Hippocampal formation (tissue), 2 donors: ENCODE data around the gene CFAP45.
"Not testable (repeated sequence)": the region's sequence is repeated elsewhere in the genome, so short reads cannot be mapped to it uniquely, and the experiment has no call there.

Experiments
- DNase-seq, 2 donors: peaks; one replicate each; lab custom pipeline; 2025; lab: John Stamatoyannopoulos, UW

Gene CFAP45

DNA sequence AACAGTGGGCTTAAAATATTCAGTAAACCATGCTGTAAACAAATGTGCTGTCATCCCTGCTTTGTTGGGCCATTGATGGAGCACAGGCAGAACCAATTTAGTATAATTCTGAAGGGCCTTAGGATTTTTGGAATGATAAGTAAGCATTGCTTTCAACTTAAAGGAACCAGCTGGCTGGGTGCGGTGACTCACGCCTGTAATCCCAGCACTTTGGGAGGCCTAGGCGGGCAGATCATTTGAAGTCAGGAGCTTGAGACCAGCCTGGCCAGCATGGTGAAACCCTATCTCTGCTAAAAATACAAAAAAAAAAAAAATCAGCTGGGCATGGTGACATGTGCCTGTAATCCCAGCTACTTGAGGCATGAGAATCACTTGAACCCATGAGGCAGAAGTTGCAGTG lies 4.1 kb upstream of the CFAP45 start:
- DNase-seq, result not testable (repeated sequence)

DNA sequence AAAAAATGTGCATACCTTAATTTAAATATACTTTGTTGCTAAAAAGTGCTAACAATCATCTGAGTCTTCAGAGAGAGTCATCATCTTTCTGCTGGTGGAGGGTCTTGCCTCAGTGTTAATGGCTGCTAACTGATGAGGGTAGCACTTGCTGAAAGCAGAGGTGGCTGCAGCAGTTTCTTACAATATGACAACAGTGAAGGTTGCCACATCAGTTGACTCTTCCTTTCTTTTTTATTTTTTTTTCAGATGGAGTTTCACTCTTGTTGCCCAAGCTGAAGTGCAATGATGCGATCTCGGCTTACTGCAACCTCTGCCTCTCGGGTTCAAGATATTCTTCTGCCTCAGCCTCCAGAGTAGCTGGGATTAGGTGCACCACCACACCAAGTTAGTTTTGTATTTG lies 2.6 kb upstream of the CFAP45 start:
- DNase-seq, result no peak

DNA sequence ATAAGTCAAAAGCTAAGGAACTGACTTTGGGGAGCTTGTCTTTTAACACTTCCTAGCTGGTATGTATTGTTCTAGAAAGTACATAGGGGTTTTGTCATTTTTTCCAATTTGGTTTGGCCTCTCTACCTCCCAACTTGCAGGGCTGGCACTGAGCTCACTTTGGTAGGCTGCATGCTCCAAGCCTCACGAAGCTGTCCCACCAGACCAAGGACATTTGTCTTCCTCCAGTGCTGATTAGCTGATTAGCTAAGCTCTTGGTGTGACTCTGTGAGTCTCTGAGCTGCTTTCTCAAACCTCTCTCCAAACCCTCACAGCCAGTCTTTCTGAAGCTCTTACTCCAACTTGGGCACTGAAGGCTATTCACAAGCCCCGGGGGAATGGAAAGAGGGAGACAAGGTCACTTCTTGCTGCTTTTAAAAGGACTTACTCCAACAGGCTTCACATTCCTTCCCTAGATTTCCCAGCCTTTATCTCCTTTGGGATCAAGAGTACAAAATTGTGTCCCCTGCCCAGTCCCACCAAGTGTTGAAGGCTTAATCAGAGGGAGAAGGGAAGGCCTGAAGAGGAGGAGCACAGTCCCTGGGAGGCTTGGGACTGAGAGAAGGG lies 893 bp upstream of the CFAP45 start:
- no peak for DNase-seq

DNA sequence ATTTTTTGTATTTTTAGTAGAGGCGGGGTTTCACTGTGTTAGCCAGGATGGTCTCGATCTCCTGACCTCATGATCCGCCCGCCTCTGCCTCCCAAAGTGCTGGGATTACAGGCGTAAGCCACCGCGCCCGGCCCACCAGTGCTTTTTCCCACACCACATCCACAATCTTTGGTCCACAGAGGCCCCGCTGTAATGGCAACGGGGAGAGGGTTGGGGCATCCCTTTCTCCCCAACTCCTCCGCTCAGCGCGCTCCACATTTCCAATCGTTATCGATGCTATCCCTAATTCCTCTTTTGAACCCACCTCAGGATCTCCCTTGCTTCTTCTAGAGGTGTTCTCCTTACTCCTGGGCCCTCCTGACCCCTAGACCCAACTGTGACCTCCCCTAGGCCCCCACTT lies 331 bp downstream of the CFAP45 start:
- DNase-seq, result not testable (repeated sequence)

DNA sequence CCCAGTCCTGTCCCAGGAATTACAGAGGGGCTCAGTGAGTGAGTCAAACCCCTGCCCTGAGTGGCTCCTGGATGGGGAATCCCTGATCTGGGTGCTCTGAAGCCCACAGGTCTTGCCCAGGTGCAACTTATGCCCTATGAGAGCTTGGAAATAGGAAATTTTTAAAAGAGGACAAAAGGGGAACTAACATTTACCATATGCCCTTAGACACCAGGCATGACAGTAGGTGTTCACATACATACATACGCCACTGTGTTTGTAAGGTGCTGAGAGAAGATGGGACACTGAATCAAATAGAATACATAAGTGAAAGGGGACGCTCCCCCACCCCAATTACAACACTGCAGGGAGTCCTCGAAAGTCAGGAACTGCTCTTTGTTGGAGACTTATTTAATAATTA lies 1.4 kb downstream of the CFAP45 start:
- no peak for DNase-seq

DNA sequence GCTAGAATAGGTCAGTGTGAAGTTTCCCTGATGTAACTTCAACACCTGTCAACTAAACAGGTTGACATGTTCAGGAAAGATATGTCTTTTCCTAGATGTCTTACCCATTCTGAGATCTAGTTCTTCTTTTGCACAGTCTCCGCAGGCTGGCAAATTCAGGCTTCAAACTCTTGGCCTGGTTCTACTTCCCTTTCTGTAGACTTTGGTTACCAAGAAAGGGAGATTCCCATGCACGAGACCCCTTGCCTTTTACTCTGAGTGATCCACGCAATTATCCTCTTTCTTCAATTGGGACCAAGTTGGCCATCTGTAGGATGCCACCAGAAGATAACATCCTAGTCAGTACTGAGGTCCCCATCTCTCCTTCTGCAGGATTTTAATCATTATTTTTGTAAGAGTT lies 2.0 kb downstream of the CFAP45 start:
- DNase-seq, result no peak

DNA sequence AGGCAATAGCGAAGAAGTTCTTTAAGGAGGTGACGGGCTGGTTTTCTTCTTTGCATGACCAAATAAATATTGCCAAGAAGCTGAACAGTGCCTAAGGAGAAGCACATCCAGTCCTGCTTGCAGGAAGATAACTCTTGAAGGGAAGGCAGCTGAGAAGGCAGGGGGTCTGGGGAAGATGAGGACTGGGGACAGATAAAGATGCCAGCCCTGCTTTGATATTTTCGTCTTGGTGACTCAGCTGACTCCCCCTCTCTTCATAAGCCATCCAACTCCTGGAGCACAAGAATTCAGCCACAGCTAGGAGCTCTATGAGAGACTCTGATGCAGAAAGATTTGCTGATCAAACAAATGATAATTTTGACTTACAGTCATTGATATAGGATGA lies 3.4 kb downstream of the CFAP45 start:
- no peak for DNase-seq

DNA sequence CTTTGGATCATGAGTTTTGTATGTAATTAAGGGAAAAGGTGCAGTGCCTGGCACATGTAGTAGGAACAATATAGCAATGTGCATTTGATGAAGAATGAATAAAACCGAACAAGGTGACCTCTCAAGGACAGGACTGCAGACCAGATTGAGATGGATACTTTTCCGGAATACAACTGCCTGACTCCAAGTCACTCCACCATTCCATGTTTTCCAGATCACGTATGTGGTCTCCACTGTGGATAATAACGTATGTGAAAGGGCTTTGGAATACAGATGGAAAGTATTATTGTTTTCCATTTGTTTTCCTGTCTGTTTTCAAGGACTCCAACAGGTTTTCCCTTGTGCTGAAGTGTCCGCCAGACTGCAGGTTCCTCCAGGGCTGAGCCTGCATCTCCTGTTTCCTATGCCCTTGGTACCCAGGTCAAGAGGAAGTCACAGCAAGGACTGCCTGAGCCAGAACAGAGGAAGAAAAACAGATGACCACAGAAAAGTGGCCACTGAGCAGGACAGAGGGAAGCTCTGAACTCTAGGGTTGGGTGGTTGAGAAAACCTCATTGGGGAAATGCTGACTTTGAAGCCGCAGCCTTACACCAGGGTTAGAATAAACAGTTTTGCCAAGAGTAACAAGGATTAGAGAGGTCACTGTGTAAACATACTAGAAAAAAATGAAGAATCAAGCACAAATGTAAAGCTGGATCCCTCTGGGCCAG lies 4.0 kb downstream of the CFAP45 start:
- peak in 1 of 2 donors; percentile 8 for DNase-seq

DNA sequence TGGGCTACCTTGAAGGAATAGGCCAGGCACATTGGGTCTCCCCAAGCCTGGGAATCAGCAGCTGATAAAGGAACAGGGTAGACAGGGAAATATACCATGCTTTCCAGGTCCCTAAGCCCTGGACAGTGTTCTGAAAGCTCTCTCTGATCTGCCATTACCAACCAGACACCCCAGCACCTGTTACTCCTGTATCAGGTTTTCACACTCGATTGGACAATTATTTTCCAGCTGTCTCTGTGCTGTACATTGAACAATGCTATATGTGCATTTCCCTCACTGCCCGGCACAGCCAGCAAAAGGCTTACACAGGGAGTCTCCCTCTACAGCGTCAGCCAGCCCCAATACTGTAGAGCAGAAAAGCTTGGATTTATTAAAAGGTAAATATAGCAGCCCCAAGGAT lies 4.7 kb downstream of the CFAP45 start:
- DNase-seq, result no peak

DNA sequence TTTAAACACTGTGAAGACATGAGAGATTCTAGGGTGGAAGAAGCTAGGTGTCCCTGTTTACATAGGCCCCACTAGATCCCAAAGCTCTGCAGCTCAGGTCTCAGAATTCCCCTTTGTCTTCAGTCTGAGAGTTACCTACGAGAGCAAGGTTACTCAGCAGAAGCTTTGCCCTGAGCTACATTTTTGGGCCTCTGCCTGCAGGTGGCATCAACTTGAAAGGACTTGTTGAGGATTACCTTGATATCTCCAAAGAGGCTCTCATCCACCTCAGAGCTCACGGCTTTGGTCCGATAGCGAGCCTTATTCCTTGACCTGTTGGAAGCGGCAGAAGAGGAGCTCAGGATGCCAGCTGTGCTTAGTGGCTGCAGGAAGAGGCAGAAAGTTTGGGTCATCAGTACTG lies 7.0 kb downstream of the CFAP45 start:
- DNase-seq, result no peak

DNA sequence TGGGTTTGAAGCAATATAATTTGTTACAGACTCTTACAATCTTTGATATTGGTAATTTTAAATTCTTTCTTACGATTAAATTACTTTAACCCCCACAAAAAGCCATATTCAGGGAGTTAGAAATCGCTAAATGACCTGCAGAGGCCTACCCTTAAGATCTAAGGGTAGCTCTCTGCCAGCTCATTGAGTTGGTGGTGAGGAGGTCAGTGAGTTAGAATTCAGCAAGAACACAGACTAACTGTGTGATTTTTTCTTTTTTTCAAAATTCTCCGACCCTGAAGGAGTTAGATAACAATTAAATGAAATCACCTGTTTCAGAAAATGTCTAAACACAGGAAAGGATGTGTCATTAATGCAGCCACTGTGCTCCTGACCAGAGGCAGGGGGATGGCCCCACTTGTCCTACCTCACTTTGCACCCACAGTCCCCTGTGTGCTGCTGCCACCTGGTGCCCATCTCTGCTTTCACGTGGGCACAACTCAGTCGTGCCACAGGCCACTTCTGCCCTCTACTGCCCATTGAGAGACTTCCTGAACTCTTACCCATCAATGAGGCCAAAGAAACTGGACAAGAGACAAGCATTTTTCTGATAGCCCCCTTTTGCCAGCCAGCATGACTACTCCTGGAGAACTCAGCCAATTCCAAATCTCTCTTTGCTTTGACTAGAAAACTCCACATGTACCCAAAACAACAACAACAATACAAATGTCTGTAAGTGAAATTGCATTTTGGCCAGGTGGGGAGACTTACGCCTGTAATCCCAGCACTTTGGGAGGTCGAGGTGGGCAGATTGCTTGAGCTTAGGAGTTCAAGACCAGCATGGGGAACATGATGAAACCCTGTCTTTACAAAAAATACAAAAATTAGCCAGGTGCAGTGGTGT lies 8.4 kb downstream of the CFAP45 start:
- DNase-seq, result peak; percentile 76 to 83

DNA sequence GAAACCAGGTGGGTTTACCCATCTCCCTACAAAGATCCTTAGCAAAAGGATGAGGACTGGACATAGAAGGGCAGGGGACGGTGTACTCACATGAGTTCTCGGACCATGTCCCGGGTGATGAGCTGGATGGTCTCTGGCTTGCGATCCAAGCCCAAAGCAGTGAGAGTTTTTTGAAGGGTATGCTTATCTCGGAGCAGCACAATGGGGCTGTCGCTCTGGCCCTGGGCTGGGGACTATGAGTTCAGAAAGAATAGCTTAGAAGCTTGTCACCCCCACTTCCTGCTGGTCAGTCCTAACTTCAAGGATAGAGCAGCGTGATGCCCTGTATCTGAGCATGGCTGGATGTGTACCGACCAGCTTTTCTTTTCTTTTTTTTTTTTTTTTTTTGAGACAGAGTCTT lies 9.6 kb downstream of the CFAP45 start:
- no peak for DNase-seq

DNA sequence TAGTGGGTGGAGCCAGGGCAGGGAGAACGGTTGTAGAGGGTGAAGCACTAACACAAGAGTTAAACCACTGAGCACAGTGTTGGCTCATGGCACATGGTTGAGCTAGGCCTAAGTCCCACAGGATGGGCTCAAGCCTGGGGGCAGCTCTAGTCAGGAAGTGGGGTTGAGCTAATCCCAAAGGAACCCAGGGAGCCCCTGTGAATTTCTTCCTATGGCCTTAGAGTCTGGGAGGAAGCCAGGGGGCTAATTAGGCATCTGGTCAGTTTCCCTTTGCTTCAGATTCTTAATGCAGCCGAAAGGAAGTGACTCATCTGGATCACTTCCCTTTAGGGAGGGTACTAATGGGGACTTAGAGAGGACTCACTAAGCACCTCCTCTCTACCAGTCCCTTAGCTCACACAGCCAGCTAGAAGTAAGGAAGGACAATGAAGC lies 10.1 kb downstream of the CFAP45 start:
- DNase-seq, result no peak

DNA sequence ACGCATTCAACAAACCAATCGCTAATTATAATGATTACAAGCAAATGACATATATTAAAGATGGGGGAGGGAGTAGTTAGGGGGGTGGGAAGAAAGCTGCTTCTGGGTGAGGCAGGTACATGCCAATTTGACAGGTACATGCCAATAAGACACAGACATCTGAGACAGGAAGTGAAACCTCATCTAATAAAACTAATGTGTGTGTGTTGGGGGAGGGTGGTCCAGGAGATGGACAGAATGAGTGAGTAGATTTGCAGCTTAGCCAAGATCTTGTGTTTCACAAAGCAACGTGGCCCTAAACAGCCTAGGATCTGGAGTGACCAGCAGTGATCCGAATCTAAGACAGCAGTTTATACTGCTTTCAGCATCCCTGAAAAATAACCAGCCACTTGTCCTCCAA lies 10.8 kb downstream of the CFAP45 start:
- DNase-seq, result no peak

DNA sequence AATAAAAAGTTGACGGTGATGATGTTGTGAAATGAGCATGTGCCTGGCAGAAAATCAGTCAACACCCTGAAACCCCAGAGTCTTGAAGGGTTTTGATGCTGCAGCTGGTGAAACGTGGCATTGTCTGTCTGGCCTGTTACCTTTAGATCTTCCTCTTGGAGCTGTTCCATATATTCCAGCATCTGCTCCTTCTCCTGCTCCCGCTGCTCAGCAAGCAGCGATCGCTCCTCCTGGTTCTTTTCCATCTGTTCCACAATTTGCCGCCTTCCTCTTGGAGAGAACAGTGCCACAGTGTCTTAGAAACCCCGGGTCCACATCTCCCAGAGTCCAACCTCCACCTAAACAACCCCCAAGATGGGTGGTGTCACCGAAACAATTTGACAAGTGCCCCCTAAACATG lies 15.7 kb downstream of the CFAP45 start:
- DNase-seq, result no peak

DNA sequence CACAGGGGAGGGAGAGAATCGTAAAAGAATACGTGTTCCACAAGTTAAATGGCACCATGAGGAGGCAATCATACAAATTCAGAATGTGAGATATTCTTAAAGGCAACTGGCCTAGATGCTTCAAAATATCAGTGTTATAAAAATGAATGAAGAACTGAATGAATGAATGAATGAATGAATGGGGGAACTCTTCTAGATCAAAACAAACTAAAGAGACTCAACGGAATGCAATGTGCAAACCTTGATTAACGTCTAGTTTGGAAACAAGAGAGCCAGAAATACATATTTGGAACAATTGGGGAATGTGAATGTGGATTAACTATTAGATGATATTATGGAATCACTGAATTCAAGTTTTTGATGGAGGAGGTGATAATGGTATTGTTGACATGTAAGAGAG lies 16.8 kb downstream of the CFAP45 start:
- DNase-seq, result no peak

DNA sequence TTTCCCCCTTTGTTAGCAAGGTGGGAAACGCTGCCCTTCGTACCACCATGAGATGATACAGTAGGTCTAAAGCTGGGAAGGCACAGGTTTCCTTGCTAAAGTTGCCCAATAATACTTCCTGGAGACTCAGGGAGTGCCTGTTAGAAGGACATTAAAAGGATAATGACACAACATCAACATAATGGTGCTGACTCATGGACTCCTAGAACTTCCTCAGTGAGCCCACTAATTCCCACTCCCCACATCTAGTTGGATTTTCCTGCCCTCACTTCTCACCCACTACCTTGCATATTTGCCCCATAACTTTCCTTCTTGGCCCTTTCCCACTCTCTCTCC lies 17.5 kb downstream of the CFAP45 start:
- DNase-seq, result no peak

DNA sequence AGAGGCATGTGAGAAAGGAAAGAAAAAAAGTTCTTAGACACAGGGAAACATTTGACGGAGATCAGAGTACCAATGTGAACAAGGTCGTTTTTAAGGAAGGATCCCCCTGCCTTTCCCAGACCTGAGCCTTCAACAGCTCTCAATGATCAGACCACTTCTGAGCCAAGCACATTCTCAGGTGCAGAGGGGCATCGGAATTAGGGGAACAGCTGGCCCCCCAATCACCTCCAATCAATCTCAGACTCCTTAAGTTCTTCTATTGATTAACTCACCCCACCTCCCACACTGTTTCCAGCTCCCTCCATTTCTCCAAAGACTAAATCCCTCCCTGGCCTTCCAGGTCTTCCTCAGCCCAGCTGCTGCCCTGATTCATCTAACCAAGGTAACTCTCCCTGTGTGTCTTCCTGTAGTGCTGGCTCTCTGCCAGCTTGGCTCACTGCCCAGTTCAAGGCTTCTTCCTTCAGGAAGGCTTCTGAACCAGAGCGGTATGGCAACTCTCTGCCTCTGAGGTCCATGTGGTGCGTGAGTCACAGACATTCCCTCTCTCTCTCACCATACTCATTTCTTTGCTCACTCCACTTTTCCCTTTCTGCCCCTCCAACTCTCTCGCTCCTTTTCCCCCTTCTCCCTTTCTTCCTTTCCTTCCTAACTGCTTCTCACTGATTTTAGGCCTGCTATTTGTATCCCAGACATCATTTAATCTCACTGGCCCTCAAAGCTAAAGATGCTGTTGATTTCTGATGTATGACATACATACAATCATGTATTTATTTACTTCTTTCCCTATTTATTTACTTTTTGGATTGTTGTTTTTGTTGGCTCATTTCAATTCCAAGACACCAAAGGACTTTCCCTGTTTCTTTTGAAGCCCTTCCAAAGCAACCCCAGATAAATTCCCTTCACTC lies 18.1 kb downstream of the CFAP45 start:
- no peak for DNase-seq

DNA sequence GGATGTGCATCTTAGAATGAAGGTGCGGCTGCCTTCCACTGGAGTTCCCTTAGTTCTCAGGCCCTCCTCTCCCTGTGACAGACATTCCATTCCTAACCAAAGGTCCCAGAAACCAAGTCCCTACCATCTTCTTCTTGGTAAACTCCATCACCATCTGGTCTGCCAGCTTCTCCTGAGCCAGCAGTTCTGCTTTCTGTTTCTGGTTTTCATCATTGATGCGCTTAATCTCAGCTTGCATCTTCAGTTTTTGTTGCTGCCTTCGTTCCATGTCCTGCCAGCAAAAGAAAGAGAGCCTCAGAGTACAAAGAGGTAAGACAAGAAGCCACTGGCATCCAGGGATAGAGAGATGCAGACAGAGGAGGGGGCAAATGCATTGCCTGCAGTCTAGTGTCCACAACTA lies 19.5 kb downstream of the CFAP45 start:
- no peak for DNase-seq

DNA sequence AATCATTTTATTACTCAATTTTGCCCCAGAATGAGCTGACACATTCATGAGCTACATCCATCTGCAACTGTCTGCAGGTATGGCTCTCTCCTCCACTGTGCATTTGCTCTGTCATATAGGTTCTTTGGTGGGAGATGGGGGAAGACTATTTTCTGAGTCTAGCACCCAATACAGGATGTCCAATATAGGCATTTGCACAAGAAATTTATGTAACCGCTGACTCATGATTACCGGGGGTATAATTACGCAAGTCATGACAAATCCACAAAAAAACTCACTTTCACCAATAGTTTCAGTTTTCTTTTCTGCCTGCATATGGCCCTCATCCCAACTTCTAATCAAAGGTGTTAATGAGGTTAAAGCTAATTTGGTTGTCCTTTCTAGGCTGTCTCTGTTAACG lies 20.0 kb downstream of the CFAP45 start:
- DNase-seq, result no peak

DNA sequence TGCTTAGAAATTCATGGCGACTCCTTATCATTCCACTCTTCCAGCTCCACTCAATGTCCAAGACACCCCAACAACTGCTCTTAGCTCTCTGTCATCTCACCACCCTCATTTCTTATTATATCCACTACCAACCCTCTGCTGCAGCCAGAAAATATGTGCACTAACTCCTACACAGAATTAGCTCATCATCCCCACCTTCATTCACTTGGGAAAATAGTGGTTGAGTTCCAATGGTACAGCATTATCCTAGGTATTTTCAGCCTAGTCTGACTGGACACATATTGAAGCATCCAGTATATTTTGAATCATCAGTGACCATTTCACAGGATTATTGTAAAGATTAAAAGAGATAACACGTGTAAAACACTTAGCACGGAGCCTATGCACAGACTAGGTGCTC lies 20.8 kb downstream of the CFAP45 start:
- DNase-seq, result no peak
